Keratinocyte (primary cell): Measurements from ENCODE around the gene ATG10. TPM values are rescaled to one million over a fixed set of nuclear protein-coding genes. Genes with fewer than 3 reads are reported as not detected.

Source experiments
- DNase-seq: peaks from one replicate; pipeline ENCODE4 v3.0.0-alpha.2; 2011; ENCODE audit warnings: low read depth, missing footprints, low spot score
- FAIRE-seq: peaks from 2 replicates; lab custom pipeline; 2011; peaks lifted over from hg19 to GRCh38; lab: Jason Lieb, UNC
- H2AFZ ChIP-seq: 2 replicates; pipeline ENCODE4 v1.6.0; 2012; ENCODE audit warnings: low read length, control low read depth, inconsistent platforms; ENCODE audit not compliant: control insufficient read depth
- H3K27ac ChIP-seq: 2 replicates; pipeline ENCODE4 v1.5.1; 2011; ENCODE audit warnings: low read length; ENCODE audit not compliant: control insufficient read depth, insufficient read depth
- H3K27me3 ChIP-seq: 3 replicates; pipeline ENCODE4 v1.6.0; 2011; ENCODE audit warnings: low read length; ENCODE audit not compliant: control insufficient read depth, insufficient read depth; ENCODE audit errors: extremely low read depth
- H3K36me3 ChIP-seq, 2 experiments: 2 replicates in 1 of 2; 3 replicates in 1 of 2; pipeline ENCODE4 v1.5.1; 2011; ENCODE audit warnings: low read length in 2 of 2, mild to moderate bottlenecking in 1 of 2; ENCODE audit not compliant: control insufficient read depth in 2 of 2, insufficient read depth in 2 of 2; ENCODE audit errors: extremely low read depth in 1 of 2
- H3K4me1 ChIP-seq: 3 replicates; pipeline ENCODE4 v1.5.1; 2011; ENCODE audit warnings: low read length; ENCODE audit not compliant: control insufficient read depth, insufficient read depth; ENCODE audit errors: extremely low read depth
- H3K4me2 ChIP-seq: 3 replicates; pipeline ENCODE4 v1.6.0; 2011; ENCODE audit warnings: low read depth, low read length; ENCODE audit not compliant: control insufficient read depth, insufficient read depth; ENCODE audit errors: extremely low read depth
- H3K4me3 ChIP-seq, 3 experiments: fragments of 200-600 bp in 1 of 3; sonication (generic) in 1 of 3; 2 replicates in 2 of 3; 3 replicates in 1 of 3; pipeline ENCODE4 v1.5.1; 2011 to 2016; ENCODE audit warnings: low read length in 3 of 3, mild to moderate bottlenecking in 3 of 3, control low read depth in 2 of 3, inconsistent platforms in 1 of 3, low read depth in 1 of 3, mixed read lengths in 1 of 3, mixed run types in 1 of 3, moderate library complexity in 1 of 3; ENCODE audit not compliant: control insufficient read depth in 2 of 3, insufficient read depth in 2 of 3; ENCODE audit errors: extremely low read depth in 1 of 3
- H3K79me2 ChIP-seq: 2 replicates; pipeline ENCODE4 v1.6.0; 2012; ENCODE audit warnings: low read length; ENCODE audit not compliant: control insufficient read depth, insufficient read depth
- H3K9ac ChIP-seq: 3 replicates; pipeline ENCODE4 v1.6.0; 2011; ENCODE audit warnings: low read length; ENCODE audit not compliant: control insufficient read depth, insufficient read depth; ENCODE audit errors: extremely low read depth
- H3K9me1 ChIP-seq: 3 replicates; pipeline ENCODE4 v1.6.0; 2011; ENCODE audit warnings: low read length; ENCODE audit not compliant: control insufficient read depth, insufficient read depth; ENCODE audit errors: extremely low read depth
- H3K9me3 ChIP-seq: 2 replicates; pipeline ENCODE4 v1.5.1; 2012; ENCODE audit warnings: low read depth, low read length; ENCODE audit not compliant: control insufficient read depth
- H4K20me1 ChIP-seq: 3 replicates; pipeline ENCODE4 v1.6.0; 2011; ENCODE audit warnings: low read length; ENCODE audit not compliant: control insufficient read depth, insufficient read depth; ENCODE audit errors: extremely low read depth
- CTCF ChIP-seq, 3 experiments: IDR thresholded peaks in 1 of 3; conservative IDR thresholded peaks in 1 of 3; optimal IDR thresholded peaks in 1 of 3; 2 replicates in 2 of 3; 3 replicates in 1 of 3; pipeline versions ENCODE3 to v1.5.1; 2011; ENCODE audit warnings: low read length in 3 of 3, mild to moderate bottlenecking in 3 of 3, moderate library complexity in 2 of 3, control low read depth in 1 of 3, inconsistent platforms in 1 of 3; ENCODE audit not compliant: insufficient read depth in 2 of 3; ENCODE audit errors: extremely low read depth in 1 of 3
- EZH2 ChIP-seq: IDR thresholded peaks from one replicate; pipeline ENCODE4 v1.6.1; 2012; ENCODE audit warnings: inconsistent platforms, mild to moderate bottlenecking, low read length, moderate library complexity
- dilution Hi-C: fragments of 300-500 bp; cut with MboI; formaldehyde crosslinking; loops from one replicate; pipeline ENCODE4 v1.7.0; 2020; ENCODE audit warnings: low sequenced_read_pairs; ENCODE audit not compliant: extremely low pct_ligation_motif_present
- polyA plus RNA-seq, 5 experiments: library from polyadenylated mRNA; depleted of rRNA in 3 of 5; stranded (reverse) in 3 of 5; stranded (forward) in 1 of 5; unstranded in 1 of 5; fragments of >200 nt; gene quantifications; 1 replicate in 1 of 5; 2 replicates in 3 of 5; 3 replicates in 1 of 5; pipeline versions ENCODE4 v1.2.1 to v1.2.3, GENCODE V29; 2011 to 2012; ENCODE audit warnings: missing spikeins in 2 of 5, low read depth in 1 of 5, low replicate concordance in 1 of 5

The ATG10 gene
- polyA plus RNA-seq, 1 donor (not counting 4 experiments of a cell fraction or from before 2014, with no cell fraction given): 5.4 TPM

GRCh38 chr5:81948349-81948748, 23.5 kb upstream of the ATG10 start:
- dilution Hi-C loops: no loop called here
- H3K4me3 ChIP-seq: no peak overlapping the region
- no peaks in the 10 kb centered on the region for H3K79me2 ChIP-seq
- TF ChIP-seq CTCF (optimal IDR thresholded peaks at IDR 0.05 in 1 of 3, IDR thresholded peaks at IDR 0.05 in 1 of 3, conservative IDR thresholded peaks at IDR 0.05 in 1 of 3; ENCODE audit: extremely low read depth in 1 of 3, insufficient read depth in 2 of 3, low read length in 3 of 3) (no peak), EZH2 (no peak)
- no peaks in the 10 kb centered on the region for H3K36me3 ChIP-seq
- H3K9me1 ChIP-seq: no peaks in the 10 kb centered on the region
- H3K4me2 ChIP-seq: no peak overlapping the region
- no peaks in the 10 kb centered on the region for H3K4me1 ChIP-seq
- no peak overlapping the region for H3K27ac ChIP-seq
- H2AFZ ChIP-seq: no peak overlapping the region
- no peak for FAIRE-seq
- DNase-seq: no peak
- no peaks in the 10 kb centered on the region for H3K27me3 ChIP-seq
- H4K20me1 ChIP-seq: no peaks in the 10 kb centered on the region
- no peaks in the 10 kb centered on the region for H3K9me3 ChIP-seq
- no peak overlapping the region for H3K9ac ChIP-seq

DNA sequence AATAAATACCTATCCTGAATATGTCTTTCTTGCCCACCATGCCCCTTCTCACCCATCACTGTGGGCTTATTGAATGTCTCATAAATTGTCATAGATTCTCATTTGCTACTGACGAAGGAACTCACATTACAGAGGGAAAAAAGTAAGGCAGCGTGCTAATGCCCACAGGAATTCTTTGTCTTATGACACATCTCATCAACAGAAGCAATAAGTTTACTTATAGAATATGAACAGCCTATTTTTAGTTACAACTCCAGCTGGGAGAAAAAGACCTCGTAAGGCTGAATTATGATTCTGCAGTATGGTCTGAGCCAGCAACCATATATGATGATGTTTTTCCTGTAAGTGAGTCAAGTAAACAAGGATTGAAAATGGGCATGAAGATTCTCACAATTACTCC, 22.4 kb upstream of the ATG10 start:
- Histone ChIP-seq H2AFZ (no peak overlapping the region), H3K4me3 (no peak overlapping the region), H3K4me2 (no peak overlapping the region), H3K27me3 (no peaks in the 10 kb centered on the region), H3K9ac (no peak overlapping the region), H3K27ac (no peak overlapping the region), H4K20me1 (no peaks in the 10 kb centered on the region), H3K36me3 (no peaks in the 10 kb centered on the region), H3K9me3 (no peaks in the 10 kb centered on the region), H3K4me1 (no peaks in the 10 kb centered on the region), H3K9me1 (no peaks in the 10 kb centered on the region), H3K79me2 (no peaks in the 10 kb centered on the region)
- TF ChIP-seq CTCF (optimal IDR thresholded peaks at IDR 0.05 in 1 of 3, IDR thresholded peaks at IDR 0.05 in 1 of 3, conservative IDR thresholded peaks at IDR 0.05 in 1 of 3; ENCODE audit: extremely low read depth in 1 of 3, insufficient read depth in 2 of 3, low read length in 3 of 3): no peak
- no peak for TF ChIP-seq EZH2
- DNase-seq (no peak), FAIRE-seq (no peak)
- dilution Hi-C loops: no loop called here
